BLaER1 treated with 17β-estradiol and CSF1 and Interleukin-3, amounts not matched to agents 10 nM and 100 nM (cell line): ENCODE data around the gene ALDH5A1.
A peak's percentile ranks its signal among the peaks of the same experiment; 100 is the strongest.

Experiments
- H3K27ac ChIP-seq, 11 experiments: shearing (Covaris generic); formaldehyde crosslinking; 2 replicates each; pipeline ENCODE4 v1.8.1; 2022
- H3K27me3 ChIP-seq, 11 experiments: shearing (Covaris generic); formaldehyde crosslinking; 2 replicates each; pipeline ENCODE4 v1.8.1; 2022
- H3K36me3 ChIP-seq, 11 experiments: shearing (Covaris generic); formaldehyde crosslinking; 2 replicates each; pipeline ENCODE4 v1.8.1; 2022
- H3K4me1 ChIP-seq, 10 experiments: shearing (Covaris generic); formaldehyde crosslinking; 2 replicates each; pipeline ENCODE4 v1.8.1; 2022
- H3K4me2 ChIP-seq, 11 experiments: shearing (Covaris generic); formaldehyde crosslinking; 2 replicates each; pipeline ENCODE4 v1.8.1; 2022
- H3K4me3 ChIP-seq, 10 experiments: shearing (Covaris generic); formaldehyde crosslinking; 2 replicates each; pipeline ENCODE4 v1.8.1; 2022
- H3K9ac ChIP-seq, 11 experiments: shearing (Covaris generic); formaldehyde crosslinking; 2 replicates each; pipeline ENCODE4 v1.8.1; 2022
- H3K9me3 ChIP-seq, 11 experiments: shearing (Covaris generic); formaldehyde crosslinking; replicated peaks in 1 of 11; 2 replicates each; pipeline ENCODE4 v1.8.1; 2022
- H4K20me1 ChIP-seq, 11 experiments: shearing (Covaris generic); formaldehyde crosslinking; 2 replicates each; pipeline ENCODE4 v1.8.1; 2022
- Cebpa-rat ChIP-seq, 11 experiments: shearing (Covaris generic); IDR thresholded peaks; 2 replicates each; pipeline ENCODE4 v1.8.1; 2022

The ALDH5A1 gene

GRCh38 chr6:24566020-24566767 is 71.4 kb downstream of the ALDH5A1 start:
- H3K4me1 ChIP-seq = no peaks in the 10 kb centered on the region
- H3K4me3 ChIP-seq = no peak overlapping the region
- H3K9me3 ChIP-seq = no peaks in the 10 kb centered on the region
- no peak for TF ChIP-seq Cebpa-rat (IDR thresholded peaks at IDR 0.05)
- H3K27ac ChIP-seq = no peak overlapping the region
- H3K27me3 ChIP-seq = no peaks in the 10 kb centered on the region
- H3K9ac ChIP-seq = no peak overlapping the region
- H4K20me1 ChIP-seq = no peaks in the 10 kb centered on the region
- H3K36me3 ChIP-seq = no peaks in the 10 kb centered on the region
- H3K4me2 ChIP-seq = no peak overlapping the region

DNA sequence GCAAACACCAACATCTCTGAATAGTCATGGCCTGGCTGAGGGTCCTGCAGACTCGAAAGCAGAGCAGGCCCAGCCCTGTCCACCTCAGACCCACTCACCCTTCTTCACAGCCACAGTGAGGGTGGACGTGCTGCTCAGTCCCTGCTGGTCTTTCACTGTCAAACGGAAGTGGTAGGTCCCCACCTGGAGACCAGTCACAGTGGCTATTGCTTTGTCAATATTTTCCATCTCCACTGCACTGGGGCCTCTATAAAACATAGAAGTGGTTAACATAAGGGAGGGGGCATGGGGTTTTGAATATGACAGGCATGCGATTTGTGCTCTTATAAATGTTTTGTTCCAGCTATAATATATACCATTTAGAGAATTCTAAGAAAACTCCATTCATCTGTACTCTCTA is 73.9 kb downstream of the ALDH5A1 start:
- Histone ChIP-seq H3K27ac (no peak overlapping the region), H3K4me2 (no peak overlapping the region), H3K4me3 (no peak overlapping the region), H3K4me1 (no peaks in the 10 kb centered on the region), H3K36me3 (no peaks in the 10 kb centered on the region), H4K20me1 (no peaks in the 10 kb centered on the region), H3K9me3 (no peaks in the 10 kb centered on the region), H3K27me3 (no peaks in the 10 kb centered on the region), H3K9ac (no peak overlapping the region)
- TF ChIP-seq Cebpa-rat (IDR thresholded peaks at IDR 0.05) = no peak

GRCh38 chr6:24569811-24570210 is 75.0 kb downstream of the ALDH5A1 start:
- TF ChIP-seq Cebpa-rat (IDR thresholded peaks at IDR 0.05) = no peak
- H4K20me1 ChIP-seq = no peaks in the 10 kb centered on the region
- H3K4me3 ChIP-seq = no peak overlapping the region
- no peak overlapping the region for H3K9ac ChIP-seq
- no peaks in the 10 kb centered on the region for H3K9me3 ChIP-seq
- no peaks in the 10 kb centered on the region for H3K27me3 ChIP-seq
- H3K4me2 ChIP-seq = no peak overlapping the region
- no peak overlapping the region for H3K27ac ChIP-seq
- H3K36me3 ChIP-seq = no peaks in the 10 kb centered on the region
- H3K4me1 ChIP-seq = peaks cover 0 to 3% (median 0%) of the 10 kb centered on the region in 10 experiments; a peak in 5 of 20 replicates

GRCh38 chr6:24571361-24571760 is 76.6 kb downstream of the ALDH5A1 start:
- no peak overlapping the region for H3K27ac ChIP-seq
- no peak for TF ChIP-seq Cebpa-rat (IDR thresholded peaks at IDR 0.05)
- H3K4me2 ChIP-seq = no peak overlapping the region
- peaks cover 0 to 9% (median 0%) of the 10 kb centered on the region in 10 experiments; a peak in 8 of 20 replicates for H3K4me1 ChIP-seq
- no peak overlapping the region for H3K4me3 ChIP-seq
- no peaks in the 10 kb centered on the region for H3K36me3 ChIP-seq
- no peak overlapping the region for H3K9ac ChIP-seq
- no peaks in the 10 kb centered on the region for H4K20me1 ChIP-seq
- no peaks in the 10 kb centered on the region for H3K27me3 ChIP-seq
- H3K9me3 ChIP-seq = no peaks in the 10 kb centered on the region

- no peak overlapping the region for H3K9ac ChIP-seq
- no peaks in the 10 kb centered on the region for H3K9me3 ChIP-seq
- H3K27me3 ChIP-seq = no peaks in the 10 kb centered on the region
- no peaks in the 10 kb centered on the region for H4K20me1 ChIP-seq
- TF ChIP-seq Cebpa-rat (IDR thresholded peaks at IDR 0.05) = no peak
- no peaks in the 10 kb centered on the region for H3K36me3 ChIP-seq
- H3K4me3 ChIP-seq = no peak overlapping the region
- peak overlapping the region in 4 of 11 experiments; percentile 14 to 56 (median 20); a peak in 4 of 22 replicates for H3K4me2 ChIP-seq
- peaks cover 0 to 9% (median 0%) of the 10 kb centered on the region in 10 experiments; a peak in 8 of 20 replicates for H3K4me1 ChIP-seq
- no peak overlapping the region for H3K27ac ChIP-seq
Observed at GRCh38 chr6:24574809-24575208, 80.0 kb downstream of the ALDH5A1 start.

GRCh38 chr6:24576447-24576846 is 81.7 kb downstream of the ALDH5A1 start:
- no peak overlapping the region for H3K4me2 ChIP-seq
- no peak for TF ChIP-seq Cebpa-rat (IDR thresholded peaks at IDR 0.05)
- H3K4me1 ChIP-seq = peaks cover 0 to 9% (median 0%) of the 10 kb centered on the region in 10 experiments; a peak in 8 of 20 replicates
- no peak overlapping the region for H3K9ac ChIP-seq
- H3K27ac ChIP-seq = no peak overlapping the region
- H3K27me3 ChIP-seq = no peaks in the 10 kb centered on the region
- H3K36me3 ChIP-seq = no peaks in the 10 kb centered on the region
- H3K9me3 ChIP-seq = no peaks in the 10 kb centered on the region
- H3K4me3 ChIP-seq = no peak overlapping the region
- no peaks in the 10 kb centered on the region for H4K20me1 ChIP-seq

GRCh38 chr6:24581084-24581669 is 86.4 kb downstream of the ALDH5A1 start:
- H3K4me3 ChIP-seq = no peak overlapping the region
- no peaks in the 10 kb centered on the region for H3K9me3 ChIP-seq
- no peak overlapping the region for H3K4me2 ChIP-seq
- no peaks in the 10 kb centered on the region for H4K20me1 ChIP-seq
- no peak overlapping the region for H3K27ac ChIP-seq
- no peak overlapping the region for H3K9ac ChIP-seq
- H3K4me1 ChIP-seq = peaks cover 0 to 5% (median 0%) of the 10 kb centered on the region in 10 experiments; a peak in 1 of 20 replicates
- H3K36me3 ChIP-seq = no peaks in the 10 kb centered on the region
- TF ChIP-seq Cebpa-rat (IDR thresholded peaks at IDR 0.05) = no peak
- no peaks in the 10 kb centered on the region for H3K27me3 ChIP-seq

DNA sequence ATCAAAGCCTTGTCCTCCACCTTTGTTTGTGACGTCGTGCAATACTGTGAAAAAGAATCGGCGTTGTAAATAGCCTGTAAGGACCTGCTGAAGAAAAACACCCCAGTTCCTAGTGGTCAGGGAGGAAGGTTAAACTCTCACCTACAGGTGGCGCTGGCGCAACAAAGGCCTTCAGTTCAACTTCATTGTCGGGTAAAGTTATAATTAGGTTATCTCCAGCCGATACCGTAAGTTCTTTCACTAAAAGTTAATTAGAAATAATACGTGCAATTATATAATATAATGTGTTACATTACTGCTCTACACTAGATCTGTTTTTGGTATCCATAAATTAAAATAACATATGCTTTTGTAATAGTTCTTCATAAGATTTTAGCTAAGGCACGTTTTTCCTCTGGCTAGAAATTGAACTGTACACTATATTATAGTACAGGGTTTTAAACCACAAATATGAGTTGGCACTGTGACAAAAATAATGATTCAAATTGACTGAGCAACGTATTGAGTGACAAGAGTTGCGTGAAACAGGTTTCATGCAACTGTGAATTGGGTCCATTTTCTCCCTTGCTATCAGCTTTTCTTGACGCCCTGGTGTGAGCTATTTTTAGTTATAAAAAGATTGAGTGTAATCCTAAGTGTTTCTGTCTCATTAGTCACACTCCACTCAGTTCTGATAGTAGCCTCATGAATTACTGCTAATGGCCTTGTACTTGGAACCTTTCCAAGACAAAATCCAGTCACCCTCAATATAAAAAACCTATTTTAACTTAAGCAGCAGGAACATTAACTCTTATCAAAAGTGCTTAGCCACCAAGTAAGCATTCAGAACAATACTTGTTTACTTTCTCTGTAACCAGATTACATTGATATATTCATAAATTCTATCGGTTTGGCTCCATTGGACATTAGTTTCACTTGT is 89.0 kb downstream of the ALDH5A1 start:
- Histone ChIP-seq H3K9ac (no peak overlapping the region), H3K36me3 (no peaks in the 10 kb centered on the region), H3K27ac (no peak overlapping the region), H3K27me3 (no peaks in the 10 kb centered on the region), H3K4me2 (peak overlapping the region in 4 of 11 experiments; percentile 6 to 38 (median 16); a peak in 4 of 22 replicates), H3K4me1 (peaks cover 0 to 5% (median 0%) of the 10 kb centered on the region in 10 experiments; a peak in 1 of 20 replicates), H3K9me3 (no peaks in the 10 kb centered on the region), H3K4me3 (no peak overlapping the region), H4K20me1 (no peaks in the 10 kb centered on the region)
- TF ChIP-seq Cebpa-rat (IDR thresholded peaks at IDR 0.05) = no peak

- H3K4me2 ChIP-seq = no peak overlapping the region
- H3K27ac ChIP-seq = no peak overlapping the region
- peaks cover 0 to 5% (median 0%) of the 10 kb centered on the region in 10 experiments; a peak in 1 of 20 replicates for H3K4me1 ChIP-seq
- H3K9me3 ChIP-seq = no peaks in the 10 kb centered on the region
- H3K27me3 ChIP-seq = no peaks in the 10 kb centered on the region
- no peaks in the 10 kb centered on the region for H4K20me1 ChIP-seq
- no peak for TF ChIP-seq Cebpa-rat (IDR thresholded peaks at IDR 0.05)
- H3K36me3 ChIP-seq = no peaks in the 10 kb centered on the region
- H3K9ac ChIP-seq = no peak overlapping the region
- no peak overlapping the region for H3K4me3 ChIP-seq
Observed at GRCh38 chr6:24584382-24584720, 89.6 kb downstream of the ALDH5A1 start.
